Endothelial cell of umbilical vein (primary cell): ENCODE results near the gene OPCML. TPM values are rescaled to one million over a fixed set of nuclear protein-coding genes. Genes with fewer than 3 reads are reported as not detected.

ENCODE experiments used
- BruUV-seq: library from RNA; stranded (reverse); fragments of 400-500 nt; replicated peaks from 2 replicates; lab custom pipeline; 2021; lab: Mats Ljungman, UMichigan
- CTCF ChIA-PET: fragments of 300-600, 350-600 bp; sonication (Branson Sonifier 250); formaldehyde crosslinking; loops from one replicate; lab custom pipeline; 2021; ENCODE audit warnings: antibody characterized with exemption, inconsistent platforms; lab: Charles Lee
- POLR2A ChIA-PET: fragments of 300-600, 350-600 bp; sonication (Branson Sonifier 250); formaldehyde crosslinking; loops from one replicate; lab custom pipeline; 2021; ENCODE audit warnings: antibody characterized with exemption, inconsistent platforms; lab: Charles Lee
- DNase-seq: peaks from one replicate; pipeline ENCODE4 v3.0.0-alpha.2; 2011; ENCODE audit warnings: low read depth, low spot score
- FAIRE-seq: peaks from 2 replicates; lab custom pipeline; 2011; peaks lifted over from hg19 to GRCh38; lab: Jason Lieb, UNC
- H2AFZ ChIP-seq: 2 replicates; pipeline ENCODE4 v1.6.0; 2012; ENCODE audit warnings: low read depth, low read length, control low read depth, inconsistent platforms
- H3K27ac ChIP-seq: 2 replicates; pipeline ENCODE4 v1.5.1; 2011; ENCODE audit warnings: low read depth, mild to moderate bottlenecking, control low read depth, low read length, moderate library complexity; ENCODE audit not compliant: insufficient read depth
- H3K27me3 ChIP-seq, 2 experiments: 2 replicates each; pipeline versions ENCODE4 v1.6.0 to v1.6.1; 2011; ENCODE audit warnings: low read length in 2 of 2, mixed read lengths in 1 of 2; ENCODE audit not compliant: control insufficient read depth in 2 of 2, insufficient read depth in 2 of 2
- H3K36me3 ChIP-seq, 2 experiments: 2 replicates in 1 of 2; 3 replicates in 1 of 2; pipeline ENCODE4 v1.5.1; 2011; ENCODE audit warnings: low read length in 2 of 2, mild to moderate bottlenecking in 1 of 2, moderate library complexity in 1 of 2; ENCODE audit not compliant: control insufficient read depth in 2 of 2, insufficient read depth in 2 of 2; ENCODE audit errors: extremely low read depth in 1 of 2
- H3K4me1 ChIP-seq: 3 replicates; pipeline ENCODE4 v1.5.1; 2011; ENCODE audit warnings: mild to moderate bottlenecking, low read length; ENCODE audit not compliant: control insufficient read depth, insufficient read depth; ENCODE audit errors: extremely low read depth
- H3K4me2 ChIP-seq: 2 replicates; pipeline ENCODE4 v1.6.1; 2011; ENCODE audit warnings: low read length, control low read depth, mixed read lengths; ENCODE audit not compliant: insufficient read depth
- H3K4me3 ChIP-seq, 3 experiments: fragments of 200-600 bp in 1 of 3; sonication (generic), shearing (Covaris generic) in 1 of 3; replicated peaks in 1 of 3; 2 replicates each; pipeline ENCODE4 v1.5.1; 2011 to 2016; ENCODE audit warnings: control low read depth in 3 of 3, low read length in 3 of 3, mild to moderate bottlenecking in 2 of 3, inconsistent platforms in 1 of 3, low read depth in 1 of 3, moderate library complexity in 1 of 3; ENCODE audit not compliant: insufficient read depth in 1 of 3
- H3K79me2 ChIP-seq: 2 replicates; pipeline ENCODE4 v1.6.0; 2012; ENCODE audit warnings: low read length, inconsistent platforms; ENCODE audit not compliant: control insufficient read depth, insufficient read depth
- H3K9ac ChIP-seq: replicated peaks from 2 replicates; pipeline ENCODE3; 2011; ENCODE audit warnings: low read length, control low read depth; ENCODE audit not compliant: insufficient read depth; ENCODE audit errors: extremely low read depth
- H3K9me1 ChIP-seq: replicated peaks from 3 replicates; pipeline ENCODE4 v1.6.0; 2011; ENCODE audit warnings: mild to moderate bottlenecking, low read length; ENCODE audit not compliant: control insufficient read depth, insufficient read depth; ENCODE audit errors: extremely low read depth
- H3K9me3 ChIP-seq: replicated peaks from 2 replicates; pipeline ENCODE4 v1.5.1; 2012; ENCODE audit warnings: low read length, inconsistent platforms; ENCODE audit not compliant: control insufficient read depth, insufficient read depth
- H4K20me1 ChIP-seq: replicated peaks from 2 replicates; pipeline ENCODE3; 2011; ENCODE audit warnings: mild to moderate bottlenecking, low read length; ENCODE audit not compliant: control insufficient read depth, insufficient read depth; ENCODE audit errors: extremely low read depth
- CTCF ChIP-seq, 2 donors: IDR thresholded peaks; 1 replicate in 1 of 2; 2 replicates in 1 of 2; pipeline ENCODE4 v1.5.1; 2011; ENCODE audit warnings: low read length in 2 of 2, mild to moderate bottlenecking in 2 of 2, moderate library complexity in 2 of 2, control low read depth in 1 of 2, inconsistent platforms in 1 of 2, low read depth in 1 of 2; ENCODE audit not compliant: insufficient read depth in 1 of 2; ENCODE audit errors: extremely low read depth in 1 of 2
- FOS ChIP-seq: IDR thresholded peaks from 2 replicates; pipeline ENCODE4 v1.6.1; 2011; ENCODE audit warnings: mild to moderate bottlenecking, low read length, moderate library complexity, borderline replicate concordance; ENCODE audit not compliant: insufficient read depth
- GATA2 ChIP-seq: IDR thresholded peaks from 2 replicates; pipeline ENCODE4 v1.7.0; 2011; ENCODE audit warnings: low read depth, mild to moderate bottlenecking, moderate library complexity, mixed read lengths, low read length; ENCODE audit not compliant: insufficient read length, insufficient read depth
- JUN ChIP-seq: IDR thresholded peaks from 2 replicates; pipeline ENCODE4 v1.6.1; 2011; ENCODE audit warnings: borderline replicate concordance, low read depth; ENCODE audit not compliant: insufficient read length, insufficient read depth
- MAX ChIP-seq: IDR thresholded peaks from 2 replicates; pipeline ENCODE4 v1.6.1; 2011; ENCODE audit not compliant: insufficient read depth, insufficient read length
- POLR2A ChIP-seq: IDR thresholded peaks from 2 replicates; pipeline ENCODE4 v1.6.1; 2012; ENCODE audit warnings: low read depth, mild to moderate bottlenecking, control low read depth, low read length
- dilution Hi-C: fragments of 300-500 bp; cut with MboI; formaldehyde crosslinking; loops from one replicate; pipeline ENCODE4 v1.15.0; 2019; ENCODE audit warnings: low sequenced_read_pairs; ENCODE audit not compliant: extremely low pct_ligation_motif_present
- intact Hi-C: fragments of 100-400 bp; cut with micrococcal nuclease; formaldehyde crosslinking; loops from one replicate; pipeline ENCODE4 v1.10.0; 2022
- polyA plus RNA-seq, 4 experiments: library from polyadenylated mRNA; depleted of rRNA in 3 of 4; stranded (reverse) in 3 of 4; unstranded in 1 of 4; fragments of >200 nt; gene quantifications; 2 replicates each; pipeline versions ENCODE4 v1.2.1 to v1.2.3, GENCODE V29; 2011 to 2012; ENCODE audit warnings: missing spikeins in 1 of 4
- total RNA-seq: library from RNA; stranded (reverse); gene quantifications from 2 replicates; pipeline ENCODE4 v1.2.3, GENCODE V29; 2021

The OPCML gene
- total and polyA plus RNA-seq, 2 donors (not counting 3 experiments of a cell fraction or from before 2014, with no cell fraction given), result not detected

- H3K79me2 ChIP-seq, result no peaks in the 10 kb centered on the region
- BruUV-seq, result no TSS peak
Measured at GRCh38 chr11:133553885-133554740, 21.8 kb upstream of the OPCML start.

More at GRCh38 chr11:133553885-133554740, 21.8 kb upstream of the OPCML start:
- FAIRE-seq (no peak), DNase-seq (no peak)
- H2AFZ ChIP-seq, result no peak overlapping the region
- no peaks in the 10 kb centered on the region for H3K36me3 ChIP-seq
- H4K20me1 ChIP-seq, result no peaks in the 10 kb centered on the region
- H3K4me3 ChIP-seq, result no peak overlapping the region
- H3K9ac ChIP-seq, result no peak overlapping the region
- H3K27ac ChIP-seq, result no peak overlapping the region
- H3K27me3 ChIP-seq, result no peaks in the 10 kb centered on the region
- H3K9me3 ChIP-seq, result peaks cover 5% of the 10 kb centered on the region
- H3K9me1 ChIP-seq, result no peaks in the 10 kb centered on the region
- POLR2A ChIA-PET, result no interaction called here
- CTCF ChIA-PET, result no interaction called here
- H3K4me1 ChIP-seq, result no peaks in the 10 kb centered on the region
- dilution Hi-C loops (no loop called here), intact Hi-C loops (no loop called here)
- H3K4me2 ChIP-seq, result no peak overlapping the region
- TF ChIP-seq GATA2, result no peak
- no peak for TF ChIP-seq FOS
- TF ChIP-seq JUN, result no peak
- no peak for TF ChIP-seq MAX
- TF ChIP-seq CTCF (IDR thresholded peaks at IDR 0.05; ENCODE audit: extremely low read depth in 1 of 2, insufficient read depth in 1 of 2, low read depth in 1 of 2, low read length in 2 of 2), result no peak
- no peak for TF ChIP-seq POLR2A
